ENCODE measurements around the gene SPSB4. TPM values are rescaled to one million over a fixed set of nuclear protein-coding genes. Genes with fewer than 3 reads are reported as not detected.

SPSB4 gene
- total RNA-seq, 1 donor from 2014 or later, result 2.2 TPM

DNA sequence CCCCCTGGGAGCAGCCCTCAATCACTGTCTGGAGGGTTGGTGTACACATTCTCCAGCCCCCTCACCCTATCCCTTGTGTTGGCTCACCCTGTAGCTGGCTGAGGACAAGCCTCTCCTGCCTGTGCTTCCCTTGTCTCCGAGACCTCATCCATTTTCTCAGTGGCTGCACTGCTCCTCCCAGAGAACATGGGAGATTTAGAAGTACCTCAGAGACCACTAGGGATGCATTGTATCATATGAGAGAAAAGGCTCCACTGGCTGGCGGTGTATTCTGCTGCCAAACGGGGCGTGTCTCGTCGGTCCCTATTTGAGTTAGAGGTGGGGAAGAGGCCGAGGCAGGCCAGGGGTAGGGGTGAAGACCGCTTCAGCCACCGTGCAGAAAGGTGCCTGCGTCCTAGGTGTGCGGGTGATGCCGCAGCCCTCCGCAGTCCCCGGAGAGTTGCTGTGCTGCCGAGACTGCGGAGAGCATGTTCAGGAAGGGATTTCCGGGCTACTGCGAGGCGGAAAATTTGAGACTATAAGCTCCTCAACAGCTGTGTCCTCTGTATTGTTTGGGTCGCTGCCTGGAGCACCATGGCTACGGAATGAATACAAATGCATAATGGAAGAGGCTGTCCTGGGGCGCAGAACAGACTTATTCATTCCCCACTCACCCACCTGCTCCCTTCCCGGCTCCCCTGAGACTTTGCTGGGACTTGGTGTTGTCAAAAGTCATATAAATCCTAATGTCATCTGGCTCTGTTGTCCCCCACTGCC lies 43.8 kb downstream of the SPSB4 start:
- Histone ChIP-seq H3K9ac (ENCODE audit: low read length) (peak overlapping the region; percentile 39), H3K4me1 (ENCODE audit: insufficient read depth, low read length) (peaks cover 16% of the 10 kb centered on the region), H3K27me3 (ENCODE audit: insufficient read depth, low read length) (no peaks in the 10 kb centered on the region), H3K4me2 (ENCODE audit: low read length) (peak overlapping the region; percentile 80), H3K4me3 (ENCODE audit: insufficient read depth, low read depth, low read length) (peak overlapping the region; percentile 37), H3K36me3 (ENCODE audit: insufficient read depth, low read length) (no peaks in the 10 kb centered on the region), H3K9me3 (ENCODE audit: insufficient read depth, low read depth, low read length) (no peaks in the 10 kb centered on the region), H2AFZ (ENCODE audit: low read depth, low read length) (peak overlapping the region; percentile 83), H3K79me2 (ENCODE audit: insufficient read depth, low read length) (no peaks in the 10 kb centered on the region), H3K27ac (ENCODE audit: low read depth, low read length) (no peak overlapping the region), H4K20me1 (ENCODE audit: insufficient read depth, low read length) (no peaks in the 10 kb centered on the region)
- peak; percentile 68 for DNase-seq (ENCODE audit: low read depth)
- Mint-ChIP-seq H3K27me3 (ENCODE audit: low read depth, unreplicated experiment) (peaks cover 3% of the 10 kb centered on the region), H3K9me3 (ENCODE audit: unreplicated experiment) (peaks cover 4% of the 10 kb centered on the region), H3K27ac (ENCODE audit: unreplicated experiment) (no peak overlapping the region), H3K4me3 (ENCODE audit: unreplicated experiment) (no peak overlapping the region), H3K36me3 (ENCODE audit: low read depth, unreplicated experiment) (no peaks in the 10 kb centered on the region), H3K4me1 (ENCODE audit: low read depth, unreplicated experiment) (peaks cover 1% of the 10 kb centered on the region)
- no peak for FAIRE-seq
- no peak for TF ChIP-seq EZH2 (IDR thresholded peaks at IDR 0.05; ENCODE audit: insufficient read depth, low read length)
- TF ChIP-seq, protein P1, sequence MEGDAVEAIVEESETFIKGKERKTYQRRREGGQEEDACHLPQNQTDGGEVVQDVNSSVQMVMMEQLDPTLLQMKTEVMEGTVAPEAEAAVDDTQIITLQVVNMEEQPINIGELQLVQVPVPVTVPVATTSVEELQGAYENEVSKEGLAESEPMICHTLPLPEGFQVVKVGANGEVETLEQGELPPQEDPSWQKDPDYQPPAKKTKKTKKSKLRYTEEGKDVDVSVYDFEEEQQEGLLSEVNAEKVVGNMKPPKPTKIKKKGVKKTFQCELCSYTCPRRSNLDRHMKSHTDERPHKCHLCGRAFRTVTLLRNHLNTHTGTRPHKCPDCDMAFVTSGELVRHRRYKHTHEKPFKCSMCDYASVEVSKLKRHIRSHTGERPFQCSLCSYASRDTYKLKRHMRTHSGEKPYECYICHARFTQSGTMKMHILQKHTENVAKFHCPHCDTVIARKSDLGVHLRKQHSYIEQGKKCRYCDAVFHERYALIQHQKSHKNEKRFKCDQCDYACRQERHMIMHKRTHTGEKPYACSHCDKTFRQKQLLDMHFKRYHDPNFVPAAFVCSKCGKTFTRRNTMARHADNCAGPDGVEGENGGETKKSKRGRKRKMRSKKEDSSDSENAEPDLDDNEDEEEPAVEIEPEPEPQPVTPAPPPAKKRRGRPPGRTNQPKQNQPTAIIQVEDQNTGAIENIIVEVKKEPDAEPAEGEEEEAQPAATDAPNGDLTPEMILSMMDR (IDR thresholded peaks at IDR 0.05; ENCODE audit: insufficient read depth, low read depth, low read length), result no peak

DNA sequence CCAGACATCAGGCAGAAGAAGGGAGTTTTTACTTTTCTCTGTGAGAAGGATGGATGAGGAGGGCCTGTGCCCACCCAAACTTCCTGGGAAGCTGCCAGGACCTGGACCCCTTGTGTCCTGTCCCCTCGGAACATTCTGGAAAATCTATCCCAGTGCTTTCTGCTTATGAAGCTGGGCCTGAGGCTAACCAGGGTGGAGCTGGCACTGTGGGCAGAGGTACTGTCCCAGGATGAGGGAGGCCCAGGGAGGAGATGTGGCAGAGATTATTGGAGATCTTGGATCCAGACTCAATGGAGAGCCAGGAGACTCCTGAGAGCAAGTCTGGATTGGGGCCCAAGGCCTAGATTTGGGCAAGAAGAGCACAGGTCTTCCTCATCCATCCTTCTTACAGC lies 44.4 kb downstream of the SPSB4 start:
- TF ChIP-seq, protein P1 (IDR thresholded peaks at IDR 0.05; ENCODE audit: insufficient read depth, low read depth, low read length), result no peak
- no peak for TF ChIP-seq EZH2 (IDR thresholded peaks at IDR 0.05; ENCODE audit: insufficient read depth, low read length)
- H3K9me3 ChIP-seq (ENCODE audit: insufficient read depth, low read depth, low read length), result no peaks in the 10 kb centered on the region
- Mint-ChIP-seq H3K27ac (ENCODE audit: unreplicated experiment) (no peak overlapping the region), H3K4me3 (ENCODE audit: unreplicated experiment) (no peak overlapping the region), H3K27me3 (ENCODE audit: low read depth, unreplicated experiment) (peaks cover 5% of the 10 kb centered on the region), H3K9me3 (ENCODE audit: unreplicated experiment) (peaks cover 7% of the 10 kb centered on the region), H3K36me3 (ENCODE audit: low read depth, unreplicated experiment) (no peaks in the 10 kb centered on the region), H3K4me1 (ENCODE audit: low read depth, unreplicated experiment) (peaks cover 1% of the 10 kb centered on the region)
- no peak overlapping the region for H3K27ac ChIP-seq (ENCODE audit: low read depth, low read length)
- H3K4me1 ChIP-seq (ENCODE audit: insufficient read depth, low read length), result peaks cover 16% of the 10 kb centered on the region
- peak overlapping the region; percentile 80 for H3K4me2 ChIP-seq (ENCODE audit: low read length)
- H3K9ac ChIP-seq (ENCODE audit: low read length), result peak overlapping the region; percentile 33
- H3K27me3 ChIP-seq (ENCODE audit: insufficient read depth, low read length), result no peaks in the 10 kb centered on the region
- no peaks in the 10 kb centered on the region for H3K36me3 ChIP-seq (ENCODE audit: insufficient read depth, low read length)
- H3K4me3 ChIP-seq (ENCODE audit: insufficient read depth, low read depth, low read length), result no peak overlapping the region
- no peak overlapping the region for H2AFZ ChIP-seq (ENCODE audit: low read depth, low read length)
- no peak for FAIRE-seq
- no peaks in the 10 kb centered on the region for H3K79me2 ChIP-seq (ENCODE audit: insufficient read depth, low read length)
- no peaks in the 10 kb centered on the region for H4K20me1 ChIP-seq (ENCODE audit: insufficient read depth, low read length)
- no peak for DNase-seq (ENCODE audit: low read depth)

DNA sequence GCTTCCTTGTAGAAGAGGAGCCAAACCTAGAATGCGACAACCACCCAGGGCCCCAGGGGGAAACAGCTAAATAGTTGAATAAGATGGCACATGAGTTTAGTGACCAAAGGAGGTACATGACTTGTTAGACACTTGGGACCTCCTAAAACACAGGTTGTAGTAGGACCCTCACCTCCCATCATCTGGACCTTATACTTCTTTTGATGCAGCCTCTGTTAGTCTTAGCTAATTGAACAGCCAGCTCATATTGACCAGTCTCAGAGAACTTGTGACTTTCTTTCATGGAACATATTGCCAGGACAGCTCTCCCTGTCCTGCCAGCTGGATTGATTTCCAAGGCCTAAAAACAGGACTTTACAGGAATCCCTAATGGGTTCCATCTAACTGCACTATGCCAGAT lies 45.0 kb downstream of the SPSB4 start:
- Mint-ChIP-seq H3K27me3 (ENCODE audit: low read depth, unreplicated experiment) (peaks cover 2% of the 10 kb centered on the region), H3K4me1 (ENCODE audit: low read depth, unreplicated experiment) (peaks cover 1% of the 10 kb centered on the region), H3K4me3 (ENCODE audit: unreplicated experiment) (no peak overlapping the region), H3K36me3 (ENCODE audit: low read depth, unreplicated experiment) (no peaks in the 10 kb centered on the region), H3K27ac (ENCODE audit: unreplicated experiment) (no peak overlapping the region), H3K9me3 (ENCODE audit: unreplicated experiment) (peaks cover 7% of the 10 kb centered on the region)
- Histone ChIP-seq H3K27ac (ENCODE audit: low read depth, low read length) (no peak overlapping the region), H3K4me3 (ENCODE audit: insufficient read depth, low read depth, low read length) (no peak overlapping the region), H3K79me2 (ENCODE audit: insufficient read depth, low read length) (no peaks in the 10 kb centered on the region), H3K4me2 (ENCODE audit: low read length) (no peak overlapping the region), H2AFZ (ENCODE audit: low read depth, low read length) (no peak overlapping the region), H4K20me1 (ENCODE audit: insufficient read depth, low read length) (no peaks in the 10 kb centered on the region), H3K9me3 (ENCODE audit: insufficient read depth, low read depth, low read length) (no peaks in the 10 kb centered on the region), H3K4me1 (ENCODE audit: insufficient read depth, low read length) (peaks cover 16% of the 10 kb centered on the region), H3K36me3 (ENCODE audit: insufficient read depth, low read length) (no peaks in the 10 kb centered on the region), H3K9ac (ENCODE audit: low read length) (no peak overlapping the region), H3K27me3 (ENCODE audit: insufficient read depth, low read length) (no peaks in the 10 kb centered on the region)
- TF ChIP-seq, protein P1 (IDR thresholded peaks at IDR 0.05; ENCODE audit: insufficient read depth, low read depth, low read length), result no peak
- TF ChIP-seq EZH2 (IDR thresholded peaks at IDR 0.05; ENCODE audit: insufficient read depth, low read length), result no peak
- FAIRE-seq, result no peak
- DNase-seq (ENCODE audit: low read depth), result no peak
